GM19240 (cell line): ENCODE data around the gene PIGT.
"Not testable (repeated sequence)": the region's sequence is repeated elsewhere in the genome, so short reads cannot be mapped to it uniquely, and the experiment has no call there.

Experiments used
- DNase-seq: peaks from one replicate; pipeline ENCODE4 v3.0.0; 2011; ENCODE audit warnings: low spot score; ENCODE audit not compliant: insufficient read length

The PIGT gene

GRCh38 chr20:45462711-45463509 lies 47.0 kb downstream of the PIGT start:
- DNase-seq: no peak

DNA sequence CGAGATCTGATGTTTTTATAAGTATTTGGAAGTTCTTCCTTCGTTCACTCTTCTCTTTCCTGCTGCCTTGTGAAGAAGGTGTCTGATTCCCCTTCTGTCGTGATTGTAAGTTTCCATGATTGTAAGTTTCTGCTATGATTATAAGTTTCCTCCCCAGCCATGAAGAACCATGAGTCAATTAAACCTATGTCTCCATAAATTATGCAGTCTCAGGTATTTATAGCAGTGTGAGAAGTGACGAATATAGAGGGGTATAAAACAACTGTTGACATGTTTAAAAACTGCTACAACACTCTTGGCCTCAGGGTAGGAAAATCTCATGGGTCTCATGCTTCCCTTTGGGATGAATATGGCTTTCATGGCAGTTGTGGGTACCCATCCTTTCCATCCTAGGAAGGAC lies 47.8 kb downstream of the PIGT start:
- DNase-seq: no peak

- no peak for DNase-seq
Measured at GRCh38 chr20:45465491-45466266, 49.7 kb downstream of the PIGT start.

GRCh38 chr20:45467172-45467571 lies 51.2 kb downstream of the PIGT start:
- DNase-seq: no peak

DNA sequence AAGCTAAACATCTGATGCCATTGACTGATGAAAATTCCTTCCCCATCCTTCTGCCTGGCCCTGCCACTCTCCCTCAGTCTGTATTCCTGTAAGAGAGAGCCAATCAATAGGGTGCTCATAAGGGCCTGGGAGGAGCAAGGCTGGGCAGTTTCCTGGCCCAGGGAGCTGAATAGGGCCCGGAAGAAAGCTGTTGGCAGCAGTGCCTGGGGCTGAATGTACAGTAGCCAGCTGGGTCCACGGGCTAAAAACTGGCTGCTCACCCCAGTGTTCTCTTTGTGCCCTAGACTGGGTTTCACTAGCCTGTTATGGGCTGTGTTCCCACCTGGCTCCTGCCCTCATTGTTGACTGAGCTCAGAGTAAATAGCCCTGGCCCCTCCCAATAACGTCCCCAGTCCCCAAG lies 51.9 kb downstream of the PIGT start:
- no peak for DNase-seq

DNA sequence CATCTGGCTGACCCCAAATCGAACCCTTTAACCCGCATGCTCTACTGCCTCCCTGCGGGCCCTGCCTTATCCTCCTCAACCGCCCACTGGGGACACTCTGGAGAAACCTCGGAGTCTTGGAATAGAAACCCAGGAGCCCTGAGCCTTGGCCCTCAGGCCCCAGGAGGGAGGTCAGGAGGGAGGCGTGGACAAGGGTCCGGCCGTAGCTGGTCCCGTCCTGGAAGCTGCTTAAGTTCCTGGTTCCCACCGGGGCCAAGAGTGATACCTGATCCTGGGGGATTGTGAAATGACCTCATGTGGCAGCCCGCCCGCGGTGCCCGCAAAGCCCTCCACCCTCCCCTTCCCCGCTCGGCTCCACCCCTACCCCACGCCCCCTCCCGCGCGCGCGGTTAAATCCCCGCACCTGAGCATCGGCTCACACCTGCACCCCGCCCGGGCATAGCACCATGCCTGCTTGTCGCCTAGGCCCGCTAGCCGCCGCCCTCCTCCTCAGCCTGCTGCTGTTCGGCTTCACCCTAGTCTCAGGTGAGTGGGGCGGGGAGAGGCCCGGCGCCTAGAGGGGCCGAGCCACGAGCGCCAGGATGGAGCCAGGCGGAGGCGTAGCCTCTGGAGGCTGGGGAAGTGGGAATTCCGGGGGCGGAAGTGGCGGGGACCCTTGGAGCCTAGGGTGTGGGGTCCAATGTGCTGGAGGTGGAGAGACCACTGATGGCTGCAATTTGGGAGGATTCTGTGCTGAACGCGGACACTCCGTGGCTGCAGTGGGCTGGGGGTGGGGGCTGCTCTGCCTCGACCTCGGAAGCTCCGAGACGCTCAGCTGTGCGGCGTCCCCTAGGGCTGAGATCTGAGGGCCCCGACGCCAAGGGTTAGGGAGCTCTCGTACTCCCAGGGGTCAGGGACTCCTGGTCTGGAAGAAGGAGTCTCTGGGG lies 53.7 kb downstream of the PIGT start, which contains the start of gene WFDC2:
Gene WFDC2, plus strand, starts transcription at position 418 of the 926 bp plus-strand sequence. Its CDS starts 29 bp downstream, at position 447.
- no peak for DNase-seq

DNA sequence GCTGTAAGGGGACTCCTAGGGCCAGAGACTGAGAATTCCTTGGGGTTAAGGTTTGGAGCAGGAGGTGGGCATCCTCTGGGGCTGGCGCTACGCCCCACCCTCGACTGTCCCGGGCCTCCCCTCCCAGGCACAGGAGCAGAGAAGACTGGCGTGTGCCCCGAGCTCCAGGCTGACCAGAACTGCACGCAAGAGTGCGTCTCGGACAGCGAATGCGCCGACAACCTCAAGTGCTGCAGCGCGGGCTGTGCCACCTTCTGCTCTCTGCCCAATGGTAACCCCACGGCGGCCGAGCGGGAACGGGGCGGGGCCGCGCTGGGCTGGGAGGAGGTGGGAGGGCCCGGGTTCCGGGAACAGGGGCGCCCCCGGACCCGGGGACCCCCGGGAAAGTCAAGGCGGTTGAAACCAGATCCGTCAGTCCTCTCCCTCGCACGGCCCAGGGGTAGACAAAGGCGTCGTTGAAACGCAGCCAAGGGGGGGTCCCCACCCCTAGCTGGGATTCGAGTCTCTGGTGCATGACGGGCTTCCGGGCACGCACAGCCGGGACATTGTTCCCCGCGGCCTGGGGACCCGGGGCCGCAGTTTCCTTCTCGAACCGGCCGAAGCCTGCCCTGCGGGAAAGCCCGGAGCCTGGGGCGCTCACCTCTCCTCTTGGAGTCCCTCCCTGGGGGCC lies 54.5 kb downstream of the PIGT start:
- no peak for DNase-seq

DNA sequence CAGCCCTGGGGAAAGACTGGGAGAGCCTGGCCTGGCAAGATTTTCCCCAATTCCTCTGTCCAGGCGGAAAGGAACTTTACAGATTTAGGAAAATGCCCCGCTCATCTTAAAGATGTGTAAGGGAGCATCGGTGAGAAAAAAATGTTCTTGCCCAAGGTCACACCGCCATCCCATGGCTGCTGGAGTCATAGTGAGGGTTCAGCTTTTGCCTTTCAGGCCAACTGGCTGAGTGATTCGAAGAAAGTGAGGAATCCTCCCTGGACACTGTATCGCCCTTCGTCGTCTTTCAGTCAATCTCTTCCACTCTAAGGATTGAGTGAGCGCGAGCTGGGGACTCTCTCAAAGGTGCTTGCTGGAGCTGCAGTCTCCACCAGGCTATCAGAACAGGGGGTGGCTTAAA lies 55.0 kb downstream of the PIGT start:
- no peak for DNase-seq

DNA sequence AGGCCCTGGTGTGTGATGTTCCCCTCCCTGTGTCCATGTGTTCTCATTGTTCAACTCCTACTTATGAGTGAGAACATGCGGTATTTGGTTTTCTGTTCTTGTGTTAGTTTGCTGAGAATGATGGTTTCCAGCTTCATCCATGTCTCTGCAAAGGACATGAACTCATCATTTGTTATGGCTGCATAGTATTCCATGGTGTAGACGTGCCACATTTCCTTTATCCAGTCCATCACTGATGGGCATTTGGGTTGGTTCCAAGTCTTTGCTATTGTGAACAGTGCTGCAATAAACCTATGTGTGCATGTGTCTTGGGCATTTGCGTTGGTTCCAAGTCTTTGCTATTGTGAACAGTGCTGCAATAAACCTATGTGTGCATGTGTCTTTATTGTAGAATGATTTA lies 56.3 kb downstream of the PIGT start:
- not testable (repeated sequence) for DNase-seq
